ENCODE measurements around the gene CLDN10. TPM values are rescaled to one million over a fixed set of nuclear protein-coding genes. Genes with fewer than 3 reads are reported as not detected.
A peak's percentile ranks its signal among the peaks of the same experiment; 100 is the strongest.

Gene CLDN10
- total and polyA plus RNA-seq, 2 donors (not counting 3 experiments of a cell fraction or from before 2014, with no cell fraction given) = 0.49 to 0.69 TPM

- POLR2A ChIA-PET = interaction anchor here (0.6 kb wide), 1 partner anchor 97 kb away, joined by 8 read pairs; the partner anchor contains the start of gene DZIP1
- Histone ChIP-seq H3K9me3 (replicated peaks; ENCODE audit: control insufficient read depth, insufficient read depth, low read length) (no peaks in the 10 kb centered on the region), H2AFZ (ENCODE audit: low read depth, low read length) (no peak overlapping the region), H3K79me2 (ENCODE audit: control insufficient read depth, insufficient read depth, low read length) (no peaks in the 10 kb centered on the region), H3K36me3 (ENCODE audit: control insufficient read depth in 2 of 2, extremely low read depth in 1 of 2, insufficient read depth in 2 of 2, low read length in 2 of 2) (no peaks in the 10 kb centered on the region), H4K20me1 (replicated peaks; ENCODE audit: control insufficient read depth, extremely low read depth, insufficient read depth, low read length) (no peaks in the 10 kb centered on the region), H3K4me3 (replicated peaks in 1 of 3; ENCODE audit: insufficient read depth in 1 of 3, low read depth in 1 of 3, low read length in 3 of 3) (no peak overlapping the region), H3K9me1 (replicated peaks; ENCODE audit: control insufficient read depth, extremely low read depth, insufficient read depth, low read length) (no peaks in the 10 kb centered on the region), H3K4me2 (ENCODE audit: insufficient read depth, low read length) (no peak overlapping the region), H3K27ac (ENCODE audit: insufficient read depth, low read depth, low read length) (no peak overlapping the region), H3K27me3 (ENCODE audit: control insufficient read depth in 2 of 2, insufficient read depth in 2 of 2, low read length in 2 of 2) (peaks cover 1 to 5% of the 10 kb centered on the region in 2 experiments), H3K4me1 (ENCODE audit: control insufficient read depth, extremely low read depth, insufficient read depth, low read length) (no peaks in the 10 kb centered on the region), H3K9ac (replicated peaks; ENCODE audit: extremely low read depth, insufficient read depth, low read length) (no peak overlapping the region)
- intact Hi-C loops (cut with micrococcal nuclease) (no loop called here), dilution Hi-C loops (cut with MboI; ENCODE audit: extremely low pct_ligation_motif_present, low sequenced_read_pairs) (no loop called here)
- FAIRE-seq (no peak), DNase-seq (ENCODE audit: low read depth, low spot score) (no peak)
- no peak for TF ChIP-seq MYC (IDR thresholded peaks at IDR 0.05; ENCODE audit: low read depth, low read length)
- TF ChIP-seq JUN (IDR thresholded peaks at IDR 0.05; ENCODE audit: borderline replicate concordance, insufficient read depth, insufficient read length, low read depth) = no peak
- TF ChIP-seq, protein P1, sequence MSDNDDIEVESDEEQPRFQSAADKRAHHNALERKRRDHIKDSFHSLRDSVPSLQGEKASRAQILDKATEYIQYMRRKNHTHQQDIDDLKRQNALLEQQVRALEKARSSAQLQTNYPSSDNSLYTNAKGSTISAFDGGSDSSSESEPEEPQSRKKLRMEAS (IDR thresholded peaks at IDR 0.05; ENCODE audit: insufficient read depth, insufficient read length) = no peak
- CTCF ChIA-PET = interaction anchor here (1.8 to 6.4 kb wide), 2 partner anchors 10 to 14 kb away, joined by 4 to 34 read pairs; no protein-coding TSS in a partner anchor
- no TSS peak for BruUV-seq (replicated peaks)
Measured at GRCh38 chr13:95547531-95548167, 4.9 kb upstream of the CLDN10 start.

DNA sequence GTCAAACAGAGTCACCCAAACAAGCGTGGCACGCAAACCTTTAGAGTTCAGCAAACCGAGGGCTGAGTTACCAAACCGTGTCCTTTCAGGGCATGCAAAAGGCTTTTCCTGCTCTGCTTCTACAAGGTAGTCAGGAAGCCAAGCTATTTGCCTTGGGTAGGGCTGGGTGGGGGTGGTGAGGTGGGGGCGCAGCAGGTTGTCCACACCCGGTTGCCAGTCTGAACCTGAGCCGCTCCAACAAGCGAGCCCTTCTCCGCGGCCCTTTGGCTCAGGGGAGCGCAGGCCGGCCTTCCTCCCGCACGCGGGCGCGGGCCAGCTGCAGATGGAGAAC, 347 bp upstream of the CLDN10 start:
- CTCF ChIA-PET = interaction anchor here (1.0 to 1.8 kb wide), 2 partner anchors 12 to 15 kb away, joined by 4 to 9 read pairs; no protein-coding TSS in a partner anchor
- BruUV-seq (replicated peaks) = no TSS peak
- no peak overlapping the region for H3K27ac ChIP-seq (ENCODE audit: insufficient read depth, low read depth, low read length)
- FAIRE-seq (no peak), DNase-seq (ENCODE audit: low read depth, low spot score) (no peak)
- H3K9ac ChIP-seq (replicated peaks; ENCODE audit: extremely low read depth, insufficient read depth, low read length) = no peak overlapping the region
- no peaks in the 10 kb centered on the region for H4K20me1 ChIP-seq (replicated peaks; ENCODE audit: control insufficient read depth, extremely low read depth, insufficient read depth, low read length)
- no peaks in the 10 kb centered on the region for H3K9me1 ChIP-seq (replicated peaks; ENCODE audit: control insufficient read depth, extremely low read depth, insufficient read depth, low read length)
- POLR2A ChIA-PET = no interaction called here
- dilution Hi-C loops (cut with MboI; ENCODE audit: extremely low pct_ligation_motif_present, low sequenced_read_pairs) (no loop called here), intact Hi-C loops (cut with micrococcal nuclease) (loop anchor here (1.0 kb wide), 1 partner anchor 58 kb away; no protein-coding TSS in a partner anchor)
- no peaks in the 10 kb centered on the region for H3K9me3 ChIP-seq (replicated peaks; ENCODE audit: control insufficient read depth, insufficient read depth, low read length)
- H3K4me3 ChIP-seq (replicated peaks in 1 of 3; ENCODE audit: insufficient read depth in 1 of 3, low read depth in 1 of 3, low read length in 3 of 3) = peak overlapping the region in 1 of 3 experiments; percentile 40
- H3K4me2 ChIP-seq (ENCODE audit: insufficient read depth, low read length) = peak overlapping the region; percentile 22
- H3K4me1 ChIP-seq (ENCODE audit: control insufficient read depth, extremely low read depth, insufficient read depth, low read length) = no peaks in the 10 kb centered on the region
- H3K79me2 ChIP-seq (ENCODE audit: control insufficient read depth, insufficient read depth, low read length) = no peaks in the 10 kb centered on the region
- peaks cover 8 to 16% of the 10 kb centered on the region in 2 experiments for H3K27me3 ChIP-seq (ENCODE audit: control insufficient read depth in 2 of 2, insufficient read depth in 2 of 2, low read length in 2 of 2)
- TF ChIP-seq POLR2AphosphoS5 (IDR thresholded peaks at IDR 0.05; ENCODE audit: insufficient read depth, low read depth, low read length) = no peak
- TF ChIP-seq FOS (IDR thresholded peaks at IDR 0.05; ENCODE audit: borderline replicate concordance, insufficient read depth, low read length) = no peak
- TF ChIP-seq, protein P1 (IDR thresholded peaks at IDR 0.05; ENCODE audit: insufficient read depth, insufficient read length) = no peak
- TF ChIP-seq MYC (IDR thresholded peaks at IDR 0.05; ENCODE audit: low read depth, low read length) = no peak
- TF ChIP-seq CTCF (IDR thresholded peaks at IDR 0.05; ENCODE audit: extremely low read depth in 1 of 2, insufficient read depth in 1 of 2, low read depth in 1 of 2, low read length in 2 of 2) = no peak
- no peak for TF ChIP-seq EZH2 (IDR thresholded peaks at IDR 0.05; ENCODE audit: borderline replicate concordance, low read depth, low read length, severe bottlenecking)
- TF ChIP-seq JUN (IDR thresholded peaks at IDR 0.05; ENCODE audit: borderline replicate concordance, insufficient read depth, insufficient read length, low read depth) = no peak
- no peak for TF ChIP-seq GATA2 (IDR thresholded peaks at IDR 0.05; ENCODE audit: insufficient read depth, insufficient read length, low read depth, low read length)
- no peak for TF ChIP-seq POLR2A (IDR thresholded peaks at IDR 0.05; ENCODE audit: low read depth, low read length)
- no peaks in the 10 kb centered on the region for H3K36me3 ChIP-seq (ENCODE audit: control insufficient read depth in 2 of 2, extremely low read depth in 1 of 2, insufficient read depth in 2 of 2, low read length in 2 of 2)
- peak overlapping the region; percentile 42 for H2AFZ ChIP-seq (ENCODE audit: low read depth, low read length)

Data from endothelial cell of umbilical vein (primary cell).